Right lobe of liver (tissue), 6 donors: ENCODE measurements around the gene ADORA1. TPM values are rescaled to one million over a fixed set of nuclear protein-coding genes. Genes with fewer than 3 reads are reported as not detected.

Experiments
- ATAC-seq, 4 donors: fragments of 200-7000 bp; cut with Tn5 transposase; one replicate each; pipeline ENCODE4 v1.9.1; 2020; ENCODE audit warnings: mild to moderate bottlenecking in 4 of 4, moderate library complexity in 4 of 4
- DNase-seq, 3 donors: peaks; one replicate each; pipeline ENCODE4 v3.0.0-alpha.2; 2020
- H3K27ac ChIP-seq, 3 donors: fragments of 200-600 bp; one replicate each; pipeline ENCODE4 v1.8.0; 2022
- H3K27me3 ChIP-seq, 2 donors: fragments of 200-600 bp; one replicate each; pipeline ENCODE4 v1.8.0; 2022
- H3K36me3 ChIP-seq, 4 donors: fragments of 200-600 bp; sonication (generic) in 1 of 4; one replicate each; pipeline versions ENCODE4 v1.5.1 to v1.8.0; 2017 to 2022; ENCODE audit warnings: control low read depth in 1 of 4
- H3K4me1 ChIP-seq, 4 donors: fragments of 200-600 bp; sonication (generic) in 1 of 4; one replicate each; pipeline versions ENCODE4 v1.5.1 to v1.8.0; 2017 to 2022; ENCODE audit warnings: control low read depth in 1 of 4
- H3K4me3 ChIP-seq, 3 donors: fragments of 200-600 bp; one replicate each; pipeline ENCODE4 v1.8.0; 2022
- H3K9me3 ChIP-seq, 4 donors: fragments of 200-600 bp; sonication (generic) in 1 of 4; one replicate each; pipeline versions ENCODE4 v1.5.1 to v1.8.0; 2017 to 2022; ENCODE audit warnings: control low read depth in 1 of 4
- CTCF ChIP-seq, 4 donors: fragments of 200-600 bp in 3 of 4; fragments of 450-650 bp in 1 of 4; IDR thresholded peaks; one replicate each; pipeline versions ENCODE4 v1.5.1 to v1.8.0; 2016 to 2022; ENCODE audit warnings: antibody characterized with exemption in 4 of 4, mild to moderate bottlenecking in 2 of 4
- POLR2A ChIP-seq: fragments of 450-650 bp; IDR thresholded peaks from one replicate; pipeline ENCODE4 v1.6.1; 2017; ENCODE audit warnings: antibody characterized with exemption, mild to moderate bottlenecking
- WGBS: methylation state at CpG from one replicate; pipeline ENCODE4 v1.1.6; 2018; ENCODE audit warnings: low coverage, low lambda C conversion rate; ENCODE audit not compliant: insufficient coverage; ENCODE audit errors: missing lambda C conversion rate; 5-methylcytosine and 5-hydroxymethylcytosine counted together
- intact Hi-C, 2 donors: fragments of 100-400 bp; cut with DNase I; formaldehyde crosslinking; loops; one replicate each; pipeline versions ENCODE4 v1.11.2 to v1.14.1; 2022
- total RNA-seq, 6 experiments: library from RNA; depleted of rRNA in 2 of 6; stranded (reverse); fragments of >200 nt in 2 of 6; fragmentation: NEBNext Ultra II Directional in 3 of 6; extraction: Animal tissue kit (Norgen Biotek cat#: 25700) in 3 of 6; gene quantifications; one replicate each; pipeline versions ENCODE4 v1.1.0 to v1.2.4, GENCODE V29; 2016 to 2023
- donor health status: DM: no; HTN: yes; CAD: no.
- donor health status: DM: no; HTN: no; CAD: no.
- donor health status: DM: no; HTN: no; CAD: no.
- donor health status: DM: no; HTN: yes; CAD: no.
- donor health status: DM: no; HTN: yes; CAD: no.

Gene ADORA1
- total RNA-seq, 6 experiments from 2014 or later, result 0.31 to 0.78 (median 0.39) TPM; not detected in 1

DNA sequence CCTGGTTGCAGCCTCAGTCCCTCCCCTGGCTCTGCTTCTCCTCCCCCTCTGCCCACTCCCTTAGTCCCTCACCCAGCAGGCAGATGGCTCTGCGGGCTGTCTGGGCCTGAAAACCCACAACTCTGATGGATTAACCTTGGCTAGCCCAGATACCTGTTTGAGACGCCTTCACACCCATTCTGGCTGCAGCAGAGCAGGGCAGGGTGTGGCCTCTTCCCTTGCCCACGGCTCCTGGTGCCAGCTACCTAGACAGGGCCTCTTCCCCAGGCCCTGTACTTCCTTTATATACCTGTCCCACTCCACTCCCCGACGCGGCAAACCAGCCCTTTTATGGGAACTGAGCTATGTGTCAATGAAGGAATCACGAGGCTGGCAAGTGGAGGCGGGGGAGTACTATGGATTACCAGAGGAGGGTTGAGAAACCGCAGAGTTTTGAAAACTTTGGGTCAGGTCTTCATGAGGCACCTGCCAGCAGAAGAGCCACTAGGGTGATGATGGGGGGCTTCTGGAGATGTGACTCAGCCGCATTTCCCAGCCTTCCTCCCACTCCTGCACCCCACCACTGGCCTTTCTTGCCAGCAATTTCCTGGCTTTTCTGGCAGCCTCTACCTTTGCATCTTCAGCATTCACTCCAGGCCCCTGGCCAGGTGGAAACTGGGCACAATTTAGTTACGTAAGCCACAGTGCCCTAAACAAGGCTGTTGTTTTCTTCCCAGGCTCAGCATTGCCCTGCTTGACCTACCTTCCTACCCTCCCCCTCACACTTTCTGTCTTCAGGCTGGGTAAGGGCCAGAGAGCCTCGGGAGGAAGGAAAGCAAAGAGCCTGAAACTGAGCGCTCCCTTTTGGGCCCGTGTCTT is 59.1 kb downstream of the ADORA1 start, which contains the start of gene CHI3L1:
Gene CHI3L1 (minus strand): TSS at position 259 of the 858 bp plus-strand sequence. CDS start 81 bp downstream, at position 178.
- H3K4me3 ChIP-seq, result no peak within 1 kb of the TSS

DNA sequence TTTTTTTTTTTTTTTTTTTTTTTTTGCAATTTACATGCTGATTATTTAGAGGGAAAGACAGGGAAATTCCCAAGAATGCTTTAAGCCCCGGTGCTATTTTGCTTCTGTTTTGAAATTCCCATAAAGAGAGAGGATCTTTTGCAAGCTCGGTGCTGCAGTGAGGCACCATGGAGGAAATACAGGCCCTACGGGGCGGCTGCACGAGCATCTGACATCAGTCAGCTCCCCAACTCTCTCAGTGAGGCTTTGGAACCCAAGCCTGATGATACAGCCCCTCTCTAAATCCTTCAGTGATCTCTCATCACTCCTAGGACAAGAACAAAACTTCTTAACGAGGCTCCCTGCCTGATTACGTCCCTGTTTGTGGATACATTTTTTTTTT is 59.8 kb downstream of the ADORA1 start:
- peak in 1 of 3 donors; percentile 35 for DNase-seq
- intact Hi-C loops, result no loop called here
- Histone ChIP-seq H3K36me3 (no peaks in the 10 kb centered on the region), H3K27me3 (no peaks in the 10 kb centered on the region), H3K4me1 (no peaks in the 10 kb centered on the region), H3K9me3 (no peaks in the 10 kb centered on the region), H3K4me3 (no peak overlapping the region), H3K27ac (no peak overlapping the region)
- ATAC-seq, result no peak
- TF ChIP-seq POLR2A (no peak), CTCF (IDR thresholded peaks at IDR 0.05) (no peak)
- WGBS, result 64% methylated on average over 7 of the region's 7 CpGs

More for the DNA sequence above, 59.1 kb downstream of the ADORA1 start, which contains the start of gene CHI3L1:
- Histone ChIP-seq H3K27me3 (no peaks in the 10 kb centered on the region), H3K9me3 (no peaks in the 10 kb centered on the region), H3K4me1 (no peaks in the 10 kb centered on the region), H3K36me3 (no peaks in the 10 kb centered on the region), H3K27ac (peak within 1 kb of the TSS in 1 of 3 donors; percentile 18)
- 23% methylated on average over 11 of the region's 14 CpGs for WGBS
- DNase-seq, result peak in 2 of 3 donors; percentile 67 to 73
- TF ChIP-seq CTCF (IDR thresholded peaks at IDR 0.05) (no peak), POLR2A (peak; percentile 68)
- ATAC-seq, result peak; percentile 63 to 79 (median 74)
- intact Hi-C loops, result no loop called here

- H3K4me3 ChIP-seq, result no peak overlapping the region
- no peaks in the 10 kb centered on the region for H3K9me3 ChIP-seq
- DNase-seq (no peak), ATAC-seq (no peak)
- H3K27me3 ChIP-seq, result no peaks in the 10 kb centered on the region
- no peaks in the 10 kb centered on the region for H3K36me3 ChIP-seq
- intact Hi-C loops, result no loop called here
- no peak overlapping the region for H3K27ac ChIP-seq
- no peak for TF ChIP-seq POLR2A
- TF ChIP-seq CTCF (IDR thresholded peaks at IDR 0.05), result no peak
- 97% methylated on average over 3 of the region's 3 CpGs for WGBS
- no peaks in the 10 kb centered on the region for H3K4me1 ChIP-seq
Observed at GRCh38 chr1:203187689-203188264, 60.3 kb downstream of the ADORA1 start.

DNA sequence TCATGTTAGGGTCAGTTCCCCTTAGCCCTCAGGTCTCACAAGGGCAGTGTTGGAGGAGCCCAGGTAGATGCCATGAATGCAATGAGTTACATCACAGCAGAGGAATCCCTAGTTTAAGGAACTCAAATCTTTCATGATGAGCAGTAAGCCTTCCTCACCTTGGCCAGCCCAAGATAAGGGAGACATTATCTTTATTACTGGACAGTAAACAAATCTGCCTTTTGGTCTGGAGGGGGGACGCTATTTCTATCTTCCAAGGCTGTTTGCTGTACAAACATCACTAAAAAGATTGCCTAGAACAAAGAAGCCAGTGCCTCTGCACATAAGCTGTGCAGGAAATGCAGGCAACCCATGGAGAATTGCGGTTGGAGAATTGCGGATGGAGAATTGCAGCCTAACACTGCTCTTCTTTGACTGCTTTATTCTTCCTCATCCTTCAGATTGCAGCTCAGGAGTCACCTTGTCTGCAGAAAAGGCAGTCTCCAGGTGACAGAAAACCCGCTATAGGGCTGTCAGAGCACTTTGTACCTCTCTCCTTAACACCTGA is 61.2 kb downstream of the ADORA1 start:
- TF ChIP-seq CTCF (IDR thresholded peaks at IDR 0.05) (no peak), POLR2A (no peak)
- no peaks in the 10 kb centered on the region for H3K27me3 ChIP-seq
- ATAC-seq (no peak), DNase-seq (peak in 1 of 3 donors; percentile 21)
- no peaks in the 10 kb centered on the region for H3K4me1 ChIP-seq
- WGBS, result 51% methylated on average over 3 of the region's 4 CpGs
- H3K4me3 ChIP-seq, result no peak overlapping the region
- no peaks in the 10 kb centered on the region for H3K9me3 ChIP-seq
- no peaks in the 10 kb centered on the region for H3K36me3 ChIP-seq
- intact Hi-C loops, result no loop called here
- H3K27ac ChIP-seq, result no peak overlapping the region
